Measurements from ENCODE around the gene FAM216B. TPM values are rescaled to one million over a fixed set of nuclear protein-coding genes. Genes with fewer than 3 reads are reported as not detected.

Gene FAM216B
- total and polyA plus RNA-seq, 2 of the 8 experiments (the other 6 are each of a cell fraction or from before 2014, with no cell fraction given): not detected

DNA sequence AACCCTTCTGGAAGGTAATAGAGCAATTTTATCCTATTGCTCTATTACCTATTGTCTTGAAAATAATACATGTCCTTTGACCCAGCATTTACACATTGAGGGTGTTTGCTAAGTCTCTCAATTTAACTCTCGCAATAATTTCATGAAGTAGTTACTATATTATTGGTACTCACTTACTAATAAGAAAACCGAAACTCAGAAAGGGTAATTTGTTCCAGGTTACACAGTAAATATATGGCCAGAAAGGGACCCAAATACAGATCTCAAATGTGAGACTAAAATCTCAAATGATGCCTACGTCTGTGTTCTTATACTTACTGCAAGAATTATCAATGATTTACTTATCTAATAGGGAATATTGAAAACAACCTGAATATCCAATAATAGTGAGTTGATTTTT lies 29.7 kb upstream of the FAM216B start (continued):
- TF ChIP-seq, protein P1, sequence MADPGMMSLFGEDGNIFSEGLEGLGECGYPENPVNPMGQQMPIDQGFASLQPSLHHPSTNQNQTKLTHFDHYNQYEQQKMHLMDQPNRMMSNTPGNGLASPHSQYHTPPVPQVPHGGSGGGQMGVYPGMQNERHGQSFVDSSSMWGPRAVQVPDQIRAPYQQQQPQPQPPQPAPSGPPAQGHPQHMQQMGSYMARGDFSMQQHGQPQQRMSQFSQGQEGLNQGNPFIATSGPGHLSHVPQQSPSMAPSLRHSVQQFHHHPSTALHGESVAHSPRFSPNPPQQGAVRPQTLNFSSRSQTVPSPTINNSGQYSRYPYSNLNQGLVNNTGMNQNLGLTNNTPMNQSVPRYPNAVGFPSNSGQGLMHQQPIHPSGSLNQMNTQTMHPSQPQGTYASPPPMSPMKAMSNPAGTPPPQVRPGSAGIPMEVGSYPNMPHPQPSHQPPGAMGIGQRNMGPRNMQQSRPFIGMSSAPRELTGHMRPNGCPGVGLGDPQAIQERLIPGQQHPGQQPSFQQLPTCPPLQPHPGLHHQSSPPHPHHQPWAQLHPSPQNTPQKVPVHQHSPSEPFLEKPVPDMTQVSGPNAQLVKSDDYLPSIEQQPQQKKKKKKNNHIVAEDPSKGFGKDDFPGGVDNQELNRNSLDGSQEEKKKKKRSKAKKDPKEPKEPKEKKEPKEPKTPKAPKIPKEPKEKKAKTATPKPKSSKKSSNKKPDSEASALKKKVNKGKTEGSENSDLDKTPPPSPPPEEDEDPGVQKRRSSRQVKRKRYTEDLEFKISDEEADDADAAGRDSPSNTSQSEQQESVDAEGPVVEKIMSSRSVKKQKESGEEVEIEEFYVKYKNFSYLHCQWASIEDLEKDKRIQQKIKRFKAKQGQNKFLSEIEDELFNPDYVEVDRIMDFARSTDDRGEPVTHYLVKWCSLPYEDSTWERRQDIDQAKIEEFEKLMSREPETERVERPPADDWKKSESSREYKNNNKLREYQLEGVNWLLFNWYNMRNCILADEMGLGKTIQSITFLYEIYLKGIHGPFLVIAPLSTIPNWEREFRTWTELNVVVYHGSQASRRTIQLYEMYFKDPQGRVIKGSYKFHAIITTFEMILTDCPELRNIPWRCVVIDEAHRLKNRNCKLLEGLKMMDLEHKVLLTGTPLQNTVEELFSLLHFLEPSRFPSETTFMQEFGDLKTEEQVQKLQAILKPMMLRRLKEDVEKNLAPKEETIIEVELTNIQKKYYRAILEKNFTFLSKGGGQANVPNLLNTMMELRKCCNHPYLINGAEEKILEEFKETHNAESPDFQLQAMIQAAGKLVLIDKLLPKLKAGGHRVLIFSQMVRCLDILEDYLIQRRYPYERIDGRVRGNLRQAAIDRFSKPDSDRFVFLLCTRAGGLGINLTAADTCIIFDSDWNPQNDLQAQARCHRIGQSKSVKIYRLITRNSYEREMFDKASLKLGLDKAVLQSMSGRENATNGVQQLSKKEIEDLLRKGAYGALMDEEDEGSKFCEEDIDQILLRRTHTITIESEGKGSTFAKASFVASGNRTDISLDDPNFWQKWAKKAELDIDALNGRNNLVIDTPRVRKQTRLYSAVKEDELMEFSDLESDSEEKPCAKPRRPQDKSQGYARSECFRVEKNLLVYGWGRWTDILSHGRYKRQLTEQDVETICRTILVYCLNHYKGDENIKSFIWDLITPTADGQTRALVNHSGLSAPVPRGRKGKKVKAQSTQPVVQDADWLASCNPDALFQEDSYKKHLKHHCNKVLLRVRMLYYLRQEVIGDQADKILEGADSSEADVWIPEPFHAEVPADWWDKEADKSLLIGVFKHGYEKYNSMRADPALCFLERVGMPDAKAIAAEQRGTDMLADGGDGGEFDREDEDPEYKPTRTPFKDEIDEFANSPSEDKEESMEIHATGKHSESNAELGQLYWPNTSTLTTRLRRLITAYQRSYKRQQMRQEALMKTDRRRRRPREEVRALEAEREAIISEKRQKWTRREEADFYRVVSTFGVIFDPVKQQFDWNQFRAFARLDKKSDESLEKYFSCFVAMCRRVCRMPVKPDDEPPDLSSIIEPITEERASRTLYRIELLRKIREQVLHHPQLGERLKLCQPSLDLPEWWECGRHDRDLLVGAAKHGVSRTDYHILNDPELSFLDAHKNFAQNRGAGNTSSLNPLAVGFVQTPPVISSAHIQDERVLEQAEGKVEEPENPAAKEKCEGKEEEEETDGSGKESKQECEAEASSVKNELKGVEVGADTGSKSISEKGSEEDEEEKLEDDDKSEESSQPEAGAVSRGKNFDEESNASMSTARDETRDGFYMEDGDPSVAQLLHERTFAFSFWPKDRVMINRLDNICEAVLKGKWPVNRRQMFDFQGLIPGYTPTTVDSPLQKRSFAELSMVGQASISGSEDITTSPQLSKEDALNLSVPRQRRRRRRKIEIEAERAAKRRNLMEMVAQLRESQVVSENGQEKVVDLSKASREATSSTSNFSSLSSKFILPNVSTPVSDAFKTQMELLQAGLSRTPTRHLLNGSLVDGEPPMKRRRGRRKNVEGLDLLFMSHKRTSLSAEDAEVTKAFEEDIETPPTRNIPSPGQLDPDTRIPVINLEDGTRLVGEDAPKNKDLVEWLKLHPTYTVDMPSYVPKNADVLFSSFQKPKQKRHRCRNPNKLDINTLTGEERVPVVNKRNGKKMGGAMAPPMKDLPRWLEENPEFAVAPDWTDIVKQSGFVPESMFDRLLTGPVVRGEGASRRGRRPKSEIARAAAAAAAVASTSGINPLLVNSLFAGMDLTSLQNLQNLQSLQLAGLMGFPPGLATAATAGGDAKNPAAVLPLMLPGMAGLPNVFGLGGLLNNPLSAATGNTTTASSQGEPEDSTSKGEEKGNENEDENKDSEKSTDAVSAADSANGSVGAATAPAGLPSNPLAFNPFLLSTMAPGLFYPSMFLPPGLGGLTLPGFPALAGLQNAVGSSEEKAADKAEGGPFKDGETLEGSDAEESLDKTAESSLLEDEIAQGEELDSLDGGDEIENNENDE (IDR thresholded peaks at IDR 0.05; ENCODE audit: insufficient replicate concordance, low read length): no peak
- no peak for TF ChIP-seq ZNF274 (IDR thresholded peaks at IDR 0.05; ENCODE audit: borderline replicate concordance, extremely low read depth, low read length)
